ENCODE measurements around the gene FTCD.

DNA sequence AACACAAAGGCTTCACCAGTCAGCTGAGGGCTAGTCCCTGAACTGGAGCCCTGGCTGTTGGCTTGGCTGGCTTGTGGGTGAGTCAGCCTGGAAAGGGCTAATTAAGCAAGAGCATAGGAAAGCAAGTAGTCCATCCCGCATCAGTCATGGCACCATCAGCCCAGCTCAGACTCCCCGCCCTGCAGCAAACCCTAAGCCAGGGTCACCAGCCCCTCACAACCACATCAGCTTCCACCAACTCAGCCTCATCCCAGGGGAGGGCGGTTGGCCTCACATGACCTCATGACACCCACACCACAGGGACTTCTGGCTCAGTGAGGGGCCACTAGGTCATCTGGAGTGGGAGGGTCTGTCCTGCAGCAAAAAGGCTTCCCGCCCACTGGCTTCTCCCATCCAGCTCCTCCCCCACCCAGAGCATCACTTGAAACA lies 35.9 kb upstream of the FTCD start:
- TF ChIP-seq FOXM1 (IDR thresholded peaks at IDR 0.05; ENCODE audit: borderline replicate concordance, low read depth) (no peak), RAD21 (IDR thresholded peaks at IDR 0.05; ENCODE audit: low read depth) (no peak), EGR1 (IDR thresholded peaks at IDR 0.05) (no peak), TEAD4 (IDR thresholded peaks at IDR 0.05) (no peak), ZBTB7A (IDR thresholded peaks at IDR 0.05; ENCODE audit: low read depth) (no peak)
- TF ChIP-seq, protein P1, sequence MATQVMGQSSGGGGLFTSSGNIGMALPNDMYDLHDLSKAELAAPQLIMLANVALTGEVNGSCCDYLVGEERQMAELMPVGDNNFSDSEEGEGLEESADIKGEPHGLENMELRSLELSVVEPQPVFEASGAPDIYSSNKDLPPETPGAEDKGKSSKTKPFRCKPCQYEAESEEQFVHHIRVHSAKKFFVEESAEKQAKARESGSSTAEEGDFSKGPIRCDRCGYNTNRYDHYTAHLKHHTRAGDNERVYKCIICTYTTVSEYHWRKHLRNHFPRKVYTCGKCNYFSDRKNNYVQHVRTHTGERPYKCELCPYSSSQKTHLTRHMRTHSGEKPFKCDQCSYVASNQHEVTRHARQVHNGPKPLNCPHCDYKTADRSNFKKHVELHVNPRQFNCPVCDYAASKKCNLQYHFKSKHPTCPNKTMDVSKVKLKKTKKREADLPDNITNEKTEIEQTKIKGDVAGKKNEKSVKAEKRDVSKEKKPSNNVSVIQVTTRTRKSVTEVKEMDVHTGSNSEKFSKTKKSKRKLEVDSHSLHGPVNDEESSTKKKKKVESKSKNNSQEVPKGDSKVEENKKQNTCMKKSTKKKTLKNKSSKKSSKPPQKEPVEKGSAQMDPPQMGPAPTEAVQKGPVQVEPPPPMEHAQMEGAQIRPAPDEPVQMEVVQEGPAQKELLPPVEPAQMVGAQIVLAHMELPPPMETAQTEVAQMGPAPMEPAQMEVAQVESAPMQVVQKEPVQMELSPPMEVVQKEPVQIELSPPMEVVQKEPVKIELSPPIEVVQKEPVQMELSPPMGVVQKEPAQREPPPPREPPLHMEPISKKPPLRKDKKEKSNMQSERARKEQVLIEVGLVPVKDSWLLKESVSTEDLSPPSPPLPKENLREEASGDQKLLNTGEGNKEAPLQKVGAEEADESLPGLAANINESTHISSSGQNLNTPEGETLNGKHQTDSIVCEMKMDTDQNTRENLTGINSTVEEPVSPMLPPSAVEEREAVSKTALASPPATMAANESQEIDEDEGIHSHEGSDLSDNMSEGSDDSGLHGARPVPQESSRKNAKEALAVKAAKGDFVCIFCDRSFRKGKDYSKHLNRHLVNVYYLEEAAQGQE (IDR thresholded peaks at IDR 0.05; ENCODE audit: low read depth): no peak
